ENCODE data around the gene ACER1. TPM values are rescaled to one million over a fixed set of nuclear protein-coding genes. Genes with fewer than 3 reads are reported as not detected.

The ACER1 gene
- total and polyA plus RNA-seq, 2 of the 13 experiments (the other 11 are each of a cell fraction or from before 2014, with no cell fraction given) = not detected

- WGBS (ENCODE audit: low lambda C conversion rate) = 91% methylated on average over 5 of the region's 6 CpGs
- no peak overlapping the region for H3K4me2 ChIP-seq (ENCODE audit: low read depth, low read length)
- no peak overlapping the region for H3K4me3 ChIP-seq (replicated peaks in 1 of 3; ENCODE audit: insufficient read depth in 1 of 3, low read depth in 2 of 3, low read length in 3 of 3)
- no peak overlapping the region for H3K27ac ChIP-seq (ENCODE audit: extremely low read length, insufficient read depth, low read length)
- H3K27me3 ChIP-seq (ENCODE audit: control insufficient read depth in 1 of 2, insufficient read depth in 2 of 2, low read length in 2 of 2) = no peaks in the 10 kb centered on the region
- intact Hi-C loops (cut with micrococcal nuclease; ENCODE audit: unreplicated experiment) = no loop called here
- H2AFZ ChIP-seq (ENCODE audit: low read length) = no peak overlapping the region
- POLR2A ChIA-PET = interaction anchor here (0.7 kb wide), 1 partner anchor 1301 kb away, joined by 3 read pairs; no protein-coding TSS in a partner anchor
- FAIRE-seq (no peak), ATAC-seq (no peak), DNase-seq (ENCODE audit: low spot score) (no peak)
- peaks cover 7% of the 10 kb centered on the region for H3K4me1 ChIP-seq (ENCODE audit: insufficient read depth, low read length)
- BruUV-seq (replicated peaks) = no TSS peak
- H3K9ac ChIP-seq (ENCODE audit: insufficient read depth, low read depth, low read length) = no peak overlapping the region
- H3K36me3 ChIP-seq (replicated peaks in 1 of 2; ENCODE audit: control insufficient read depth in 1 of 2, insufficient read depth in 2 of 2, low read length in 2 of 2) = peaks cover 16 to 38% of the 10 kb centered on the region in 2 experiments
- in situ Hi-C loops (cut with HindIII; ENCODE audit: extremely low pct_ligation_motif_present, low pct_unique_long_range_greater_than_20kb) = no loop called here
- H3K79me2 ChIP-seq (ENCODE audit: insufficient read depth, low read length) = no peaks in the 10 kb centered on the region
- TF ChIP-seq NFRKB (IDR thresholded peaks at IDR 0.05) (no peak), ZNF543 (CRISPR knock-in tag; IDR thresholded peaks at IDR 0.05) (no peak), POLR2G (IDR thresholded peaks at IDR 0.05; ENCODE audit: low read depth, low read length) (peak; percentile 4; the same call in 1 of the 2 replicates), MAFK (conservative IDR thresholded peaks at IDR 0.05 in 1 of 2, IDR thresholded peaks at IDR 0.05 in 1 of 2; ENCODE audit: low read length in 2 of 2) (0 out of 4 replicates have a peak, but pooled peaks of 1 of the 2 experiments have one; percentile 23)
- no peaks in the 10 kb centered on the region for H3K9me3 ChIP-seq (ENCODE audit: low read length)
- CTCF ChIA-PET (ENCODE audit: low intra/inter-chr PET ratio, low total read pairs) = no interaction called here
- H4K20me1 ChIP-seq (ENCODE audit: insufficient read depth, low read length) = peaks cover 3% of the 10 kb centered on the region; the same call in 1 of the 2 replicates
Observed at GRCh38 chr19:6378041-6378440, 44.6 kb upstream of the ACER1 start.

- POLR2A ChIA-PET = no interaction called here
- intact Hi-C loops (cut with micrococcal nuclease; ENCODE audit: unreplicated experiment) = no loop called here
- H3K36me3 ChIP-seq (replicated peaks in 1 of 2; ENCODE audit: control insufficient read depth in 1 of 2, insufficient read depth in 2 of 2, low read length in 2 of 2) = peaks cover 14 to 28% of the 10 kb centered on the region in 2 experiments
- no peak overlapping the region for H3K4me2 ChIP-seq (ENCODE audit: low read depth, low read length)
- CTCF ChIA-PET (ENCODE audit: low intra/inter-chr PET ratio, low total read pairs) = no interaction called here
- no peak overlapping the region for H3K27ac ChIP-seq (ENCODE audit: extremely low read length, insufficient read depth, low read length)
- no peaks in the 10 kb centered on the region for H3K9me3 ChIP-seq (ENCODE audit: low read length)
- H3K79me2 ChIP-seq (ENCODE audit: insufficient read depth, low read length) = no peaks in the 10 kb centered on the region
- DNase-seq (ENCODE audit: low spot score) (no peak), FAIRE-seq (no peak), ATAC-seq (no peak)
- no peaks in the 10 kb centered on the region for H3K27me3 ChIP-seq (ENCODE audit: control insufficient read depth in 1 of 2, insufficient read depth in 2 of 2, low read length in 2 of 2)
- TF ChIP-seq GABPB1 (CRISPR knock-in tag; IDR thresholded peaks at IDR 0.05) (no peak), ONECUT2 (CRISPR knock-in tag; IDR thresholded peaks at IDR 0.05) (no peak), ZNF326 (CRISPR knock-in tag; IDR thresholded peaks at IDR 0.05; ENCODE audit: borderline replicate concordance) (0 out of 2 replicates have a peak, but pooled peaks have one; percentile 33), ZNF782 (CRISPR knock-in tag; IDR thresholded peaks at IDR 0.05; ENCODE audit: borderline replicate concordance) (no peak), ZNF564 (CRISPR knock-in tag; IDR thresholded peaks at IDR 0.05) (no peak), POLR2G (IDR thresholded peaks at IDR 0.05; ENCODE audit: low read depth, low read length) (peak; percentile 57)
- H3K4me1 ChIP-seq (ENCODE audit: insufficient read depth, low read length) = peaks cover 13% of the 10 kb centered on the region
- no peak overlapping the region for H2AFZ ChIP-seq (ENCODE audit: low read length)
- WGBS (ENCODE audit: low lambda C conversion rate) = 96% methylated on average over 15 of the region's 19 CpGs
- no peak overlapping the region for H3K9ac ChIP-seq (ENCODE audit: insufficient read depth, low read depth, low read length)
- H3K4me3 ChIP-seq (replicated peaks in 1 of 3; ENCODE audit: insufficient read depth in 1 of 3, low read depth in 2 of 3, low read length in 3 of 3) = no peak overlapping the region
- no TSS peak for BruUV-seq (replicated peaks)
- in situ Hi-C loops (cut with HindIII; ENCODE audit: extremely low pct_ligation_motif_present, low pct_unique_long_range_greater_than_20kb) = no loop called here
- H4K20me1 ChIP-seq (ENCODE audit: insufficient read depth, low read length) = peaks cover 3% of the 10 kb centered on the region; the same call in 1 of the 2 replicates
Observed at GRCh38 chr19:6376512-6377190, 43.2 kb upstream of the ACER1 start.
